ENCODE measurements around the gene EBI3. TPM values are rescaled to one million over a fixed set of nuclear protein-coding genes. Genes with fewer than 3 reads are reported as not detected.
"Not testable (repeated sequence)": the region's sequence is repeated elsewhere in the genome, so short reads cannot be mapped to it uniquely, and the experiment has no call there.

The EBI3 gene
- total RNA-seq, 8 experiments from 2014 or later, result 0.17 to 11.9 (median 0.83) TPM; not detected in 4

DNA sequence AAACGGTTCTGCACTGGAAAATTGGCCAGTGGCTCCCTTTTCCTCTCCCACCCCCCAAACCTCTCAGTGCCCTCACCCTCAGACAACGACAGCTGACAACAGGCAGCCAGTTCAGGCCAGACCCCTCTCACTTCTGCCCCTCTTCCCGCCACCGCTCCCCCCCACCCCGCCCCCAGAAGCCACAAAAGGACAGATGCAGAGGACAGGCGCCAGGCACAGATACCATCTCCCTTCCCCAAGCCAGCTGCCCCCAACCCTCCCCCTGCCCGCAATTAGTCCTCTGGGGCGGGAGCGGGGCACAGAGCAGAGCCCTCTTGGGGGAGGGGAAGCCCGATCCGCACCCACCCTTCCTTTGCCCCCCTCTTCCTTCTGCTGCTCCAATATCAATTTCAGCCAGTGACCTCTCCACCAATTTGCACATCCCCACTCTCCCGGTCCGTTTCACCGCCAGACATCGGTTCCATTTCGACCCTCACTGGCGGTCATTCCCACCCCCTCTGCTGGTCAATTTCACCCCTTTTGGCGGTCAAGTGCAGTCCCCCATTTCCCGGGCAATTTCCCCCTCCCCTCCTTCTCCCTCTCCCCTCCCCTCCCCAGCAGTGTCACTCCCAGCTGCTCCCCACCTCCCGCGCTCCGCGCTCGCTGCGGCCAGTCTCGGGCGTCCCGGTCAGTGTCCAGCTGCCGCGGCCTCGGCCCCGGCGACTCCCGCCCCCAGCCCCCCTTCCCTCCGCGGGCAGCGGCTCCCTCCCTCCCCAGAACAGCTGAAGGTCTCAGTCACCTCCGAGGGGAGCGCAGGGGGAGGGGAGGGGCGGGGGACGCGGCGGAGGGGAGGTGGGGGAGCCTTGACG is 49.3 kb downstream of the EBI3 start, which contains the start of gene SHD:
TSS of gene SHD (plus strand) at position 848 of the 848 bp plus-strand sequence. CDS start 798 bp downstream, outside the sequence.
- Histone ChIP-seq H3K4me1 (replicated peaks in 1 of 2) (peaks cover 10 to 16% of the 10 kb centered on the region in 2 donors), H3K4me3 (peak within 1 kb of the TSS; percentile 44 to 77 (median 63)), H3K27ac (peak within 1 kb of the TSS; percentile 77 to 80)
- in situ Hi-C loops (cut with MboI; ENCODE audit: low pct_unique_long_range_greater_than_20kb in 2 of 9, low sequenced_read_pairs in 9 of 9, unreplicated experiment in 9 of 9), result no loop called here
- WGBS, 10 experiments, result no CpG with 5 or more reads among the region's 44 CpGs
- ATAC-seq (replicated peaks in 6 of 8), result peak in 5 of 8 experiments; percentile 75 to 78 (median 77)

DNA sequence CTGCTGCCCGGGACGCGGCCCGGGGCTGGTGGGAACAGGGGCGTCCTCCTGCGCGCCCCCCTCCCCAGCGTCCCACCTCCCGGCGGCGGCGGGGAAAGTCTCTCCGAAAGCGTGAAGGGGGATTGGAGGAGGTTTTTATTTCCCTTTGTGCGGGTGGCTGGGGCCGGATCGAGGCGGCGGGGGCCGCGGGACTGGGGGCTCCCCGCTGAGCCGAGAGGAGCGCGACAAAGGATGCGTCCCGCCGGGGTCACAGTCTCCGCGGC is 49.9 kb downstream of the EBI3 start:
- no peak for ATAC-seq (replicated peaks in 6 of 8)

DNA sequence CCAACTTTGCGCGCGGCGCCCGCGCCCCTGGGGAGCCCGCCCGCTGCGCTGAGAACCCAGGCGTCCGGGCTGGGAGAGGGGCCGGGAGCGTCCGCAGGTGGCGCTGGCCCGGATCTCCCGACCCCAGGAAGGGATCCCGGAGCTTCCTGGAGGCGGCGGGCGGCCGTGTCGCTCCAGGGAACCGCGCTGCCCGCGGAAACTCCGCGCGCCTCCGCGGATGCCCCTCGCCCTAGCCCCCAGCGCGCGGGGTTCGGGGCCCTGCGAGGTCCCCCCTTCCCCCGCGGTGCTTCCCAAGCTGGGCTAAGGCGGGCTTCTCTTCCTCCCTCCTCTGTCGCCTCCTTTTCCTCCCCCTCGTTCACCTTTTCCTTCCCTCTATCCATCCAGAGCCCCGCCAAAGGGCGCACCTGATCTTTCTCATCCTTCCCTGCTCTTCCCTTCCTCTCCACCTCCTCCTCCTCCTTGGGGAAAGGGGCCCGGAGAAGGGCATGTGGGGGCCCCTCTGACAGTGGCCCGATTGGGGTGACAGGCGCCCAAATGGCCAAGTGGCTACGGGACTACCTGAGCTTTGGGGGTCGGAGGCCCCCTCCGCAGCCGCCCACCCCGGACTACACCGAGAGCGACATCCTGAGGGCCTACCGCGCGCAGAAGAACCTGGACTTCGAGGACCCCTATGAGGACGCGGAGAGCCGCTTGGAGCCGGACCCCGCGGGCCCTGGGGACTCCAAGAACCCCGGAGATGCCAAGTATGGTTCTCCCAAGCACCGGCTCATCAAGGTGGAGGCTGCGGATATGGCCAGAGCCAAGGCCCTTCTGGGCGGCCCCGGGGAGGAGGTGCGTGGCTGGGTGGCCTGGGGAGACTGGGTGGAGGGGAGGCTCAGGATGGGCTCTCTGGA is 50.5 kb downstream of the EBI3 start:
- H3K27ac ChIP-seq, result peak overlapping the region; percentile 77 to 80
- peak overlapping the region; percentile 44 to 77 (median 63) for H3K4me3 ChIP-seq
- 0 to 20% (median 0%) methylated on average over 1 to 3 of the region's 71 CpGs; no CpG with 5 or more reads in 6 of the 10 experiments for WGBS, 10 experiments
- ATAC-seq (replicated peaks in 6 of 8), result no peak
- peaks cover 10 to 16% of the 10 kb centered on the region in 2 donors for H3K4me1 ChIP-seq (replicated peaks in 1 of 2)
- in situ Hi-C loops (cut with MboI; ENCODE audit: low pct_unique_long_range_greater_than_20kb in 2 of 9, low sequenced_read_pairs in 9 of 9, unreplicated experiment in 9 of 9), result no loop called here

More for the DNA sequence above, 49.9 kb downstream of the EBI3 start:
- Histone ChIP-seq H3K27ac (peak overlapping the region; percentile 77 to 80), H3K4me3 (peak overlapping the region; percentile 44 to 77 (median 63)), H3K4me1 (replicated peaks in 1 of 2) (peaks cover 10 to 16% of the 10 kb centered on the region in 2 donors)
- WGBS, 10 experiments, result no CpG with 5 or more reads among the region's 30 CpGs
- in situ Hi-C loops (cut with MboI; ENCODE audit: low pct_unique_long_range_greater_than_20kb in 2 of 9, low sequenced_read_pairs in 9 of 9, unreplicated experiment in 9 of 9), result no loop called here

DNA sequence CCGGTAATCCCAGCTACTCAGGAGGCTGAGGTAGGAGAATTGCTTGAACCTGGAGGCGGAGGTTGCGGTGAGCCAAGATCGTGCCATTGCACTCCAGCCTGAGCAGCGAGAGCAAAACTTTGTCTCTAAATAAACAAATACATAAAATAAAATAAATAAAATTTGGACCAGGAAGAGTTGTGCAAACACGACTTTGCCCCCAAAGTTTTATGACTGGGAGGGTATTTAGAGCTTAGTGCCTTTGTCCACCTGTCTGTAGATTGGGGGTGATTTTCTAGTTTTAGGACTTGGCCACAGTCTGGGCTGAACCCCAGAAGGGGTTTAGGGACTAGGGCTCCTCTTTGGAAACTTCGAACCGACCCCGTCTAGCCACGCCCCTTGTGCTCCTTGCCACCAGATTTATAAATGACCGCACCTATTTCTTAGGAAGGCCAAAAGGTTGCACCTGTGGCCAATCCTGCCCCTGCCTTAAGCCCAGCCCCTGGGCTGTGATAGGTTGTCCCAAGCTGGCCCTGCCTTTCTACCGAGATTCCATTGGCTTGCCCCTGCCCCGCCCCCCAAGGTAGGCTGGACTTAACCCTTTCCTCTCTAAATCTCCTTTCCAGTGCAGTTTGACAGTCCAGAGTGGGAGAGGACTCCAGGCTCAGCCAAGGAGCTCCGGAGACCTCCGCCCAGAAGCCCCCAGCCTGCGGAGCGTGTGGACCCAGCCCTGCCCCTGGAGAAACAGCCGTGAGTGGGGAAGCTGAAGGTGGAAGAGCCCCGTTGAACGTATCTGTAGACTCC is 55.0 kb downstream of the EBI3 start:
- in situ Hi-C loops (cut with MboI; ENCODE audit: low pct_unique_long_range_greater_than_20kb in 2 of 9, low sequenced_read_pairs in 9 of 9, unreplicated experiment in 9 of 9), result no loop called here
- H3K4me3 ChIP-seq, result no peak overlapping the region
- 0 to 76% (median 38%) methylated on average over 1 to 14 of the region's 20 CpGs; no CpG with 5 or more reads in 1 of the 10 experiments for WGBS, 10 experiments
- ATAC-seq (replicated peaks in 6 of 8), result peak in 1 of 8 experiments; percentile 85
- H3K4me1 ChIP-seq (replicated peaks in 1 of 2), result no peaks in the 10 kb centered on the region
- no peak overlapping the region for H3K27ac ChIP-seq

DNA sequence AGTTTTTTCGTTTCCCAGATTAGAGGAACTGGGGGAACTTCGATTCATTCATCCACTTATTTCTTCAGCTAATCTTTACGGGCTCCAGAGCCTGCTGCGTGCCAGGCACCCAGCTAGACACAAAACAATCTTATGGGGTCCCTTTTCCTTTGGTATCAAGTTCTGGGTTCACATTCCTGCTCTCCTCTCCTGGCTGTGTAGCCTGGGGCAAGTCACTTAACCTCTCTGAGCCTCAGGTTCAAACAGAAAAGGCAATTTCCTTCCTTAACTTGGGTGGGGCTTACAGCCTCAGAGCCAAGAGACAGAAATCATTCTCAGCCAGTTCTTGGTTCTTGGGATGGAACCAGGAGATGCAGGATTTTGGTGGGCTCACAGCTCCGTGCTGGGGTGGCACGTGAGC is 55.7 kb downstream of the EBI3 start:
- Histone ChIP-seq H3K4me3 (no peak overlapping the region), H3K4me1 (replicated peaks in 1 of 2) (no peaks in the 10 kb centered on the region), H3K27ac (no peak overlapping the region)
- in situ Hi-C loops (cut with MboI; ENCODE audit: low pct_unique_long_range_greater_than_20kb in 2 of 9, low sequenced_read_pairs in 9 of 9, unreplicated experiment in 9 of 9), result no loop called here
- no peak for ATAC-seq (replicated peaks in 6 of 8)
- 18 to 60% (median 39%) methylated on average over 2 to 4 of the region's 6 CpGs; no CpG with 5 or more reads in 2 of the 10 experiments for WGBS, 10 experiments

DNA sequence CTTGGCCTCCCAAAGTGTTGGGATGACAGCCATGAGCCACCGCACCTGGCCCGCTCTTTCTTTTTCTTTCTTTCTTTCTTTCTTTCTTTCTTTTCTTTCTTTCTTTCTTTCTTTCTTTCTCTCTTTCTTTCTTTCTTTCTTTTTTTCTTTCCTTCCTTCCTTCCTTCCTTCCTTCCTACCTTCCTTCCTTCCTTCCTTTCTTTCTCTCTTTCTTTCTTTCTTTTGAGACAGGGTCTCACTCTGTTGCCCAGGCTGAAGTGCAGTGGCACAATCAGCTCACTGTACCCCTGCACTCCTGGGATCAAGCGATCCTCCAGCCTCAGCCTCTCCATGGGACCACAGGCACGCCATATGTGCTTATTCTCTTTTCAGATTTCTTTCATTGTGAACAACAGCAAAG is 56.8 kb downstream of the EBI3 start:
- in situ Hi-C loops (cut with MboI; ENCODE audit: low pct_unique_long_range_greater_than_20kb in 2 of 9, low sequenced_read_pairs in 9 of 9, unreplicated experiment in 9 of 9); H3K4me3 ChIP-seq; H3K27ac ChIP-seq; H3K4me1 ChIP-seq (replicated peaks in 1 of 2); ATAC-seq (replicated peaks in 6 of 8): not testable (repeated sequence)
- WGBS, 10 experiments, result 60 to 100% (median 92%) methylated on average over 1 to 4 of the region's 4 CpGs; no CpG with 5 or more reads in 2 of the 10 experiments

Other genes with a start within 250 kb of the EBI3 start
- gene EEF2, start 244.1 kb upstream of the EBI3 start, total RNA-seq, result 1,000 to 10,000 TPM; 3,034 to 7,601 (median 4,897) TPM
- gene PIAS4, start 221.8 kb upstream of the EBI3 start, total RNA-seq, result 10 to 100 TPM; 11.6 to 31.8 (median 22.6) TPM
- 10 to 100 TPM in 2 of 8 experiments, 1 to 10 TPM in 6; 1.6 to 13.5 (median 4.1) TPM for gene ZBTB7A, start 162.6 kb upstream of the EBI3 start, total RNA-seq
- gene MAP2K2, start 105.4 kb upstream of the EBI3 start, total RNA-seq, result 100 to 1,000 TPM in 4 of 8 experiments, 10 to 100 TPM in 4; 77.0 to 159 (median 99.6) TPM
- gene CREB3L3, start 75.9 kb upstream of the EBI3 start, total RNA-seq, result under 1 TPM in 5 of 8 experiments, not detected in 3; 0.08 to 0.59 (median 0.20) TPM
- 10 to 100 TPM; 20.7 to 30.7 (median 22.4) TPM for gene SIRT6, start 47.0 kb upstream of the EBI3 start, total RNA-seq
- 1 to 10 TPM in 5 of 8 experiments, under 1 TPM in 3; 0.29 to 4.0 (median 1.2) TPM for gene ANKRD24, start 46.8 kb upstream of the EBI3 start, total RNA-seq
- 10 to 100 TPM; 12.0 to 26.1 (median 17.4) TPM for gene YJU2, start 17.6 kb downstream of the EBI3 start, total RNA-seq
- gene SHD, start 49.7 kb downstream of the EBI3 start, total RNA-seq, result 10 to 100 TPM in 4 of 8 experiments, 1 to 10 TPM in 1, under 1 TPM in 2, not detected in 1; 0.21 to 52.7 (median 28.5) TPM
- gene TMIGD2, start 72.9 kb downstream of the EBI3 start, total RNA-seq, result 1 to 10 TPM in 1 of 8 experiments, under 1 TPM in 4, not detected in 3; 0.29 to 1.2 (median 0.43) TPM
- gene FSD1, start 75.1 kb downstream of the EBI3 start, total RNA-seq, result 10 to 100 TPM in 5 of 8 experiments, 1 to 10 TPM in 2, not detected in 1; 5.0 to 43.4 (median 37.2) TPM
- 1 to 10 TPM; 2.2 to 7.5 (median 4.6) TPM for gene STAP2, start 109.3 kb downstream of the EBI3 start, total RNA-seq
- gene MPND, start 114.0 kb downstream of the EBI3 start, total RNA-seq, result 10 to 100 TPM in 6 of 8 experiments, 1 to 10 TPM in 2; 4.1 to 20.0 (median 13.2) TPM
- 10 to 100 TPM; 24.6 to 62.9 (median 40.6) TPM for gene SH3GL1, start 171.0 kb downstream of the EBI3 start, total RNA-seq
- gene CHAF1A, start 173.1 kb downstream of the EBI3 start, total RNA-seq, result 10 to 100 TPM in 3 of 8 experiments, 1 to 10 TPM in 5; 2.3 to 36.2 (median 3.1) TPM
- gene UBXN6, start 228.3 kb downstream of the EBI3 start, total RNA-seq, result 10 to 100 TPM; 56.8 to 93.5 (median 74.0) TPM
- 10 to 100 TPM; 29.2 to 87.0 (median 59.0) TPM for gene HDGFL2, start 242.8 kb downstream of the EBI3 start, total RNA-seq

All from motor neuron (in vitro differentiated cells).